AG20443 (cell line): ENCODE data around the gene UBASH3B.

Experiments used
- DNase-seq: peaks from one replicate; pipeline ENCODE4 v3.0.0; 2012; ENCODE audit warnings: low spot score, mixed read lengths

Gene UBASH3B

GRCh38 chr11:122678406-122678805 is 22.9 kb downstream of the UBASH3B start:
- no peak for DNase-seq

- no peak for DNase-seq
Observed at GRCh38 chr11:122679466-122679865, 23.9 kb downstream of the UBASH3B start.

DNA sequence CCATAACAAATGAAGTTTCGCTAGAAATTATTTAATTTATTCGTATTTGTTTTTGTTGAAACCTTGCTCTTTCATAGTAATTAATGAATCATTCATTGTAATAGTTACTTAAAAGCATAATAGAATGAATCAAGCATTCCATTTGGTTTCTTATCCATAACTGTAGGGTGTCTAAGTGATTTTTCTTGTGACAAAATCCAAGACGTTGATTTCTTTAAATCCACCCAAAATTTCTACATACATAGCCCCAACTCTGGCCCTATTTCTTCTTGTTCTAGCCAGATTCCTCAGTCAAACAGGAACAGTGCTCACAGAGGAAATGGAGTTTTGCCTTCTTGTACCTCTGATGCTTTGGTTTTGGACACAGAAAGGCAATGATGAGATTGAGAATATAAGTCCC is 25.5 kb downstream of the UBASH3B start:
- no peak for DNase-seq

DNA sequence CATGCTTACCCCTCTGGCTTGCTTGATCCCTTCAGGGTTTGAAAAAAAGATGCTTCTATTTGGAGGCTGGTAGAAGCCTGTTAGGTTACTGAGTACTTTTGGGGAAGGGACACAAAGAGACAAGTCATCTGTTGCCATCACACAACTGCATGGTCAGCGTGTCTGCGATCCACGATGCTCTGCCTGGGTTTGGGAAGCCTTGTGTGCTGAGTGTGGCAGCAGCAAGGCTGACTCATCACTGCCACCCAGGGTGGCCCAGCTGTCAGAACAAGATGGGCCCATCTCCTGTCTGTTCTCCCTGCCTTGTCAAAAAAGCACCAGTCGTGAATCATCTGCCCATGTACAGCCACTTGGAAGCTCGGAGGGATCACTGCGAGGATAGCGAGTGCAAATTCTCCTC is 26.2 kb downstream of the UBASH3B start:
- DNase-seq = no peak

GRCh38 chr11:122682464-122682863 is 26.9 kb downstream of the UBASH3B start:
- DNase-seq = no peak

DNA sequence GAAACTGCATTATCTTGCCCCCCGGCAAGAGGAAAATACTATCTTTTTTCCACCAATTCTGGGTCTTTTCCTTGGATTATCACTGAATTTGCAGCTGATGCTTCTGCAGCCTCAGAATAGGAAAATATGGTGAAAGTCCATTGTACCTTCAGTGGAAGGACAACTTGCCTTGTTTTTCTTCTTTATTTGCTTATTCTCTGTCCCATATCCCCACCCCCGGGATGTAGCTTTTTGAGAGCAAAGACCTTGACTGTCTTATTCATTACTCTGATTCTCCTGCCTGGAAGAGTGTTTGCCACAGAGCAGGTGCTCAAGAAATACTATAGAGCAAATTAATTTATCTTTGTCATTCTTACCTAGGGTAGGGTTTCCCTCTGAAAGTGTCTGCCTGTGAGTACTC is 29.5 kb downstream of the UBASH3B start:
- DNase-seq = no peak

DNA sequence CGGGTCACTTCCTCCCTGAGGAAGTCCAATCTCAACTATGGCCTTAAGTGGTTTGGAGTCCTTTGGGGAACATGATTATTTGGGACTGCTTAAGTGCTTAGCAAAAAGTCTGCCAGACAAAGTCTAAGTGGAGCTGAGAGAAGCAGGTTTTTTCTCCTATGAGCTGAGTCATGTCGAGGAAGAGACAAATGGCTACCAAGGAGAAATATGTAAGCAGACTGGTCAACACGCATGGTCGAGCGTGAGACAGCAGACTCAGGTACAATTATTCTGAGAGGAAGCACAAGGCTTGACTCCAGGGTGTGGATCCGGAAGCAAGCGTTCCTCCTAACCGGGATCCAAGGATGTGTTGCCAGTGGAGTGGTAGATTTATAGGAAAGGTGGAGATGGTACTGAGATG is 30.6 kb downstream of the UBASH3B start:
- no peak for DNase-seq

- no peak for DNase-seq
Observed at GRCh38 chr11:122690384-122690783, 34.9 kb downstream of the UBASH3B start.

DNA sequence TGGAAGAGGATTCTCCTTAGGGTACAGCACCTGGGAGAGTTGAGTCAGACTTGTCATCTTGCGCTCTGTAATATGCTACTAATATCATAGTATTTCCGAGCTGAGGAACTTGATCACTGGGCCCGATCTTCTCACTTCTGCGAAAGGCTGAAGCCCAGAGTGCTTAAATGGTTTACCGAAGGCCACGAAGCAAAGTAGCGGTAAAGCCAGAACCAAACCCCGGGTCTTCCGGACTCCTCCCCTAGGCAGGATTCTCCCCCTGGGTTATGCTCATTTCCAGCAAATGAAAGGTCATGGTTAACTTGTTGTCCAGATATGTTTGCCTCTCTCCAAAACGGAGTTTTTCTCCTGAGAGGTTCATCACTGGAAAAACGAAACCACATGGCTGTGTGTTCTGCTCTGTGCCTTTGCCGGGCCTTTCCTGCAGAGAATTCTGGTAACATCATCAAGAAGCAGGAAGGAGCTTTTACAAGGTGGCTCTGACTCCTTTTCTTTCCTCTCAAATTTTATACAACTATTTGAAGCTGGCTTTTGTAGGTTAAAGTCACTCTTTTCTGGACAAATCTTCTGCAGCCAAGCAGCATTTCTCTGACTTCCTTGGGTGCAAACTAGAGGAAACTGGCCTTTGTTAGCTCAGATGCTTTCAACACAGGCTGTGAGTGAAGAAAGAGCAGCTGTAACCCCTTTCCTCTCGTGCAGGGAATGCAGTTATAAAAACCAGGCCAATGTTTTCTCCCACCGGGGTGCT is 35.5 kb downstream of the UBASH3B start:
- DNase-seq = peak; percentile 66

DNA sequence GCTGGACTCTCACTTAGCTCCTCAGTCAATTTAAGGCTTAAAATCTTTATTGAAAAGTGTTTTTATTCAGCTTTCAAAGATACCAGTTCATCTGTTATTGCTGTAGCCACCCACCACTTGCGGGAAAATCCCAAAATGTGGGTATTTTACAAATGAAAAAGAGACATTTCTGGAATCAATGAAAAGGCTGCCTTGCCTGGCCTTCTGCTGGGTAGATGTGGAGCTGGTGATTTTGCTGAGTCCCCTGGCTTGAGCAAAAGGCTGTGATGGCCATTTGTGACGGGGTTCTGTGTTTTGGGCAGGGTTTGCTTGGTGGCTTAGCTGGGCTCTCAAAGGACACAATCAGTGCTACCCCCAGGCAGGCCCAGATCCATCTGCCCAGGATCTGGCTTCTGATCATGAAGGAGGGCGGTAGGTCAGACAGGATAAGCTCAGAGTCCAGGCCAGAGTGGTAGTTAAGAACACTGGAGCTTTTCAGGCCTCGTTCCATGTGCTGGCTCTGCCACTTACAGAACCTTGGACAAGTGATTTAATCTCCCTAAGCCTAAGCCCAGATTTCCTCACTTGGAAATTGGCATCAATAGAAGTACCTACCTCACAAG is 36.1 kb downstream of the UBASH3B start:
- no peak for DNase-seq

GRCh38 chr11:122692444-122692843 is 36.9 kb downstream of the UBASH3B start:
- DNase-seq = no peak

DNA sequence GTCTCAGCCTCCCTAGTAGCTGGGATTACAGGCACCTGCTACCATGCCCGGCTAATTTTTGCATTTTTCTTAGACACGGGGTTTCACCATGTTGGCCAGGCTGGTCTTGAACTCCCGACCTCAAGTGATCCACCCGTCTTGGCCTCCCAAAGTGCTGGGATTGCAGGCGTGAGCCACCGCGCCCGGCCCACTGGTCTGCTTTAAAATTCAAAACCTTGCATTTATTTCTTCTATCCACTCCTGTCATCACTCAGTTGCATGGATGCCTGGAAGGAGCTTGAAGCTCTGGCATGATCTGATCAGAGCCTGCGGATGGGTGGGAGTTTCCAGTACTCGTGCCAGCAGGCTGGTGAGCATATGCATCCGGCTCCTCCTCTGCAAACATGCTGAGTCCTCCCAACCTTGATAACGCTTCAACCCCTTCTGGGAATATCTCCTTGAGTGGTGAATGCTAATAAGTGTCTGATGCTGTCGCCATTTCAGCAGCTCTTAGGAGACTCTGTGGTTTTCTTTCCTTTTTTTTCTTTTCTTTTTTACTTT is 39.6 kb downstream of the UBASH3B start:
- DNase-seq = no peak

GRCh38 chr11:122696662-122697061 is 41.1 kb downstream of the UBASH3B start:
- DNase-seq = no peak

DNA sequence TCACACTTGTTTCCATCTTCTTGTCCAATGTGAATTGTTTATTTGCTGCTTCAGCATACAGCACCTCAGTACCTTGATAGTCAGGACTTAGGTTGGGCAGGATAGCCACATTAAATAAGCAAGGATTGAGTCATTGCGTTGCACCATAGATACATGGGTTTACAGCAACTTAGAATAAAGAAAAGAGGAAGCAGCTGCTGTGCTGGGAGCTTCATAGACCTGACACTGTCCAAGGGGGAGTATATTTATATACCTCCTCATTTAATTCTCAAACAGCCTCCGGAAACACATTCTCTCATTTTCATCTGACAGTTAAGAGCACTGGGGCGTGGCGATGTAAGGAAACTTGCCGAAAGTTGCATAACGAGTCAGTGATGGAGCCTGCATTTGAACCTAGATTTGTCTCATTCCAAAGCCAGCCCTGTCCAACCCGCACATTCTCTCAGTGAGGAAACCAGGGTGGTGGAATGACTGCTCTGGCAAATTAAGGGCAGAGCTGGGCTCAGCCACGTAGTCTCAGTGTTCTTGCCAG is 42.2 kb downstream of the UBASH3B start:
- no peak for DNase-seq

DNA sequence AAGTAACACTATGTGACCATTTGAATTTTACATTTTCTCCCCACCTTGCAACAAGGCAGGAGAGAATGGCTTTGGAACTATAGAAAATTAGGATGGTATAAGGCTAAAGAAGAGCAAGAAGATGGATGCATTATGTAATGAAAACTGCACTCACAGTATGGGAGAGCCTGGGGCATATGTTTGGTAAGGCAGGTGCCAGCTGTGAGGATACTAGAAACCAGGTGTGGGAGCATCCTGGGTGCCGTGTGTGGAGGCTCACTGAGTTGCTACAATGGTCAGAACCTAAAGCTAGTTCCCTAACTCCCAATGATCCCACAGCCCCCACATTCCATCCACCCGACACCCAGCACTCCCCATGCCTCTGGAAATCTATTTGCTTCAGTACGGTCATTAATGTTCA is 42.9 kb downstream of the UBASH3B start:
- no peak for DNase-seq

DNA sequence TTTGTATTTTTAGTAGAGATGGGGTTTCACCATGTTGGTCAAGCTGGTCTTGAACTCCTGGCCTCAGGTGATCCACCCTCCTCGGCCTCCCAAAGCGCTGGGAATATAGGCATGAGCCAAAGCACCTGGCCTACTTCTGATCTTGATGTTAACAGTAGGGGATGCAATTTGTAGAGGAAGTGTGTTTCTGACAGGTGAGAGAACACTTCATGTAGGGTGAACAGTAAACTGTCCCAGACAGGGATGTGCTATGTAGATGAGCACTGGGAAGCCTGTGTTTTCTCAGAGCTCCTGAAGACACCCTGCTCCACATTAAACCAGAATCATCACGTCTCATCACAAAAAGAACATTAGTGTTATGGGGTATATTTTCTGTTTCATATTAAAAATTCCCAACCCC is 45.1 kb downstream of the UBASH3B start:
- DNase-seq = no peak

DNA sequence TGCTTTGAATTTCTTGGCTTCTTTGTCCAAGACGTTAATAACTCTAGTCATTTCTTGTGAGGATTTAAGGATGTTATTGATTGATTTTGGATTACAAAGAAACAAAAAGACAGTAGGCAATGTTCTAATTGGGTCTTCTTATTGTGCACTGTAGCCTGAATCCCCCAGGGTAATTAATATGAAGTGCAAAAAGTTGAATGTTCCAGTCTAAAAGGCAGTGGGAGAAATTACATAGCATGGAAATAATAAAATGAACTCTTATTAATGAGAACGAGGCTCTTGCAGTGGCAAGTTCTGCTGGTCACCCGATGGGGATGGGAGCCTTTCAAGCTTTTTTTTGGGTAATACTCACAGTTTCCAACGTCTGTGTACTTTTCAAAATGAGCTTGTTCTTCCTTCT is 45.6 kb downstream of the UBASH3B start:
- DNase-seq = no peak

GRCh38 chr11:122703541-122704272 is 48.2 kb downstream of the UBASH3B start:
- no peak for DNase-seq

DNA sequence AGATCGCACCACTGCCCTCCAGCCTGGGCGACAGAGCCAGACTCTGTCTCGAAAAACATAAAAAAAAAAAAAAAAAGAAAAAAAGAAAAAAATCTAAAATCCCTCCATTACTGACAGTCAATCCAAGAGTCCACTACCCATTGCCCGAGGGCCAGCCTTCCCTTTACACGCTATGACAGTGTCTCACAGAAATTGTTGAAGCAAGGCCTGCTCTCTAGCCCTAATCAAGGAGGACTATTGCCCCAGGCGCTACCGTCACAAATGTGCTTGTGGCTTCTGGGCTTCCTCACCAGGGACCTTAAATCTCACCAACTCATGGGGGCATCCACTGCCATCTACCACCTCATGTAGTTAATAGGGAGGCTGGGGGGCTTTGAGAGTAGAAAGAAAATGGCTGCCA is 49.9 kb downstream of the UBASH3B start:
- no peak for DNase-seq

DNA sequence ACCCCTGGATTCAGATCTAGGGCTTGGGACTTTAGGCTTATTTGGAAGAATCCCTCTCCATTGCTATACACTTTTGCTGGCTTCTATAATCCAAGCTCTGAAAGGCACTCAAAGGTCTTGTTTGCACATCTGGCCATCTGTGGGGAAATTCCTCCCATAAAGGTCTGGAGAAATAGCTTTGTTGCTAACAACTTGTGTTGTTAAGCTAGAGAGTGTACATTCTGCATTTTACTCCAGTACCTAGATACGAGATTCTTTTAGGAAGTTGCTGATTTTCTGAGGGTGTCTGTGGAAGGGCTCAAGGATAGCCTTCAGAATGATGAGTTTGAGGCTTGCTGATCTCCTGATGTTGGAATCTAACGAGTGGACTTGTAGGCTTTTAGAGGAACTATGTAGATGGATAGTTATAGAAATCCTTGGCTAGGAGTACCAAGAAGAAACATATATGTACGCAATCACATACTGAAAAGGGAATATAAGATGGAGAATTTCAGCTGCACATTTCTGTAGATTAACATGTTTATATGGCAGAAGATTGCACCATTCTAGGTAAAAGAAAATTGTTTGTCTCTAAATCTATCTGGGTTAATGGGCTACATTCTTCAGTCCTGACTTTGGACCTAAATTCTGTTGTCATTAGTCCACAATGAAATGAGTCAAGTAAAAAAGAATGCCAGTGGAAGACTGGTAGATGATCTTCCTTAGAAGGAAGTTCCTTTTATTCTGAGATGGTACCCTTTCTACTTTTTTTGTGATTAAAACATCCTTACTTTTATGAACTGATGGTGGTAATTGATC is 51.0 kb downstream of the UBASH3B start:
- peak; percentile 67 for DNase-seq

GRCh38 chr11:122707111-122707510 is 51.6 kb downstream of the UBASH3B start:
- no peak for DNase-seq

GRCh38 chr11:122707901-122708300 is 52.4 kb downstream of the UBASH3B start:
- no peak for DNase-seq
